HG03342 (cell line): ENCODE data around the gene SBF2.

Source experiments
- ATAC-seq: cut with Tn5 transposase; IDR thresholded peaks from one replicate; pipeline ENCODE4 v1.9.1; 2021; ENCODE audit warnings: mild to moderate bottlenecking, moderate library complexity; ENCODE audit not compliant: unreplicated experiment

Gene SBF2

DNA sequence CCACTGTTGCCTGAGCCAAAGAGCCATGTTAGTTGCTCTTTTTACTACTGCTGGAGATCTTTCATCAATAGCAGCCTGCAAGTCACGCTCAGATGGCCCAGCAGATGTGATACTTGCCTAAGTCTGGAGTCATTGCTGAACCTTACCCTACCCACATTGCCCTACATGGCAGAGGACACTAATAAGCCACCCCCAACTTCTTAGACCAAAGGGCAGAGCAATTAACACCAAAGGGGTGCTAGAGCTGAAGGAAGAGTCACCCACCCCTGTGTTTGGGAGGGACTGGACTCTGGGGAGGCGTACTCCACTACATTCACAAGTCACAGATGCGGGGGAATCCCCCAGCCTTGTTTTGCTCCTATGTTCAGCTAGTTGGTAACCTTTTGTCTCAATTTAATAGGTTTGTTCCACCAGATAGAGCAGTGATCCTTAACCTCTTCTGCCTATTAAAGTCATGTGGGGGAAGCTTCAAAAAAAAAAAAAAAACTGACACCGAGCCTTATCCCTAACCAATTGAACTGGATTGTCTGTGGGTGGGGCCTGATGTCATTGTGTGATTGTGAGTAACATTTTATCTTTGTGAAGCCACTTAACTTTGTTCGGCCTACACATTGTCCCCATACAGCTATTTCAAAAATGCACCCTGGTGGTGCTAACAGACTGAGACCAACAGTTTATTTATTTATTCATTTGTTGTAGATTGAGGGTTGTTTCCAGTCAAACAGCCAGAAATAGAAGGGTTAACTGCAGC lies 23.9 kb upstream of the SBF2 start:
- ATAC-seq: peak; percentile 57

DNA sequence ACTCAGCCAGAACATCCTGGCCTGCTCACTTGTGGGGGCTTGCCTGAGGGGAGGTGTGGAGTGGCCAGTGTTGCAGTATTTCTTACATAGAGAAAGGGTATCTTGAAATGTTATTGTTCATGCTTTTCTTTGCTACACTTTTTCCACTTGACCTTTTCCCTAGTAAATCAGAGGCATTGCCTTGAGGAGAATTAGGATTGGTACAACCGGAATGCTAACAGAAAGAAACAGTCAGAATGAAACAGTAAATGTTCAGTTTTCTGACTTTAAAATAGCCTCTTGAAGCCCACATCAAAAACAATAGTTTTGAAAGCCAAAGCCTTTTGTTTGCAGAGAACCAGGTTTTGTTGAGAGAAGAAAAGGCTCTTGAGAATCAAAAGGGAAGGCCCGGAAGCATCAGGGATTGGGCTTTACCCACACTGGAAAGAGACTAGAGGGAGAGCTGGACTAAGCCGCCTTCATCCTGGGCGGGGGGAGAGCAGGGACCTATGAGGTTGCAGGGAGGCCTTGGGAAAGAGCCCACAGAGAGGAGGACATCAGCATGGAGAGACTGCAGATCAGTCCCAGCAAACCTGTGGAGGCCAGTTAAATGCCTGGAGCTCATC lies 23.2 kb upstream of the SBF2 start:
- no peak for ATAC-seq

DNA sequence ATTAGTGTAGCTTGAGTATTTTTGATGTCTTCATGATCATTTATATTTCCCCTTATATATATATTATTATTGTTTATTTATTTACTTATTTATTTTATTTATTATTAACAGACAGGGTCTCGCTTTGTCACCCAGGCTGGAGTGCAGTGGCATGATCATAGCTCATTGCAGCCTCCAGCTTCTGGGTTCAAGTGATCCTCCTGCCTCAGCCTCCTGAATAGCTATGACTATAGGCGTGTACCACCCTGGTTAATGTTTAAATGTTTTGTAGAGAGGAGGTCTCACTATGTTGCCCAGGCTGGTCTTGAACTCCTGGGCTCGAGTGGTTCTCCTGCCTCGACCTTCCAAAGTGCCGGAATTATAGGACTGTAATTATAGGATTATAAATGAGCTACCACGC lies 21.1 kb upstream of the SBF2 start:
- ATAC-seq: no peak

DNA sequence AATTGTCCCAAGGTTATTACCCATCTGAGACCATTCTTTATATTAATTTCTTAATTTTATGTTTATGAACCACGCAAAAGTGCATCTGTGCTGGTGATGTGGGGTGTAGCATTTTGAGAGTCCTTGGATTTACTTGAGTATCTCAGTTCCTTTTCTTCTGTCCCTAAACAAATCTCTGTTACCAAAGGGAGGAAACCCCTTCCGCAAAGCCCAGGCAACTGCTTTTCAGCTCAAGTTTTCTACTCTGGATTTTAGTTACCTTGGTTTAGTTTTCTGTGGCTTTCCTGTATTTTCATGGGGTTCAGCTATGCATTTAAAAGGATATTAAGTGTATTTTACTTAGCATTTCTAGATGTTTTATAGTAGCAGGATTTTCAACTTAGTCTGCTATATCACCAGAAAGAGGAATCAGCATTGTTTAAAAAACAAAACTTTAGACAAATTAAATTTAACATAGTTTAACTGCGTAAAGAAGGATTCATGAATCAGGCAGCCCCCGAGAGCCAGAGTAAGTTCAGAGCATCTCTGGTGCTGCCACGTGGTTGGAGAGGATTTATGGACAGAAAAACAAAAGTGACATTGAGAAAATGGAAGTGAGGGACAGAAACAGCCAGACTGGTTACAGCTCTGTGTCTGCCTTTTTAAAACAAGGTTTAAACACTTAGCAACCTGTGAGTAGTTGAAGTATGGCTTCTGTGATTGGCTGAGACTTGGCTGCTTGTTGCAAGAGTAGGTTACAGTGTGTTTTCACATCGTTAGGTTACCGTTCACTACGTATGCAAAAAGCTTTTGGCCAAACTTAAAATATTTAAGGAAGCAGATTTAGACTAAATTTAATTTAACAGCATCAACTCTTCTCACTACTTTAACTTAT lies 20.4 kb upstream of the SBF2 start:
- peak; percentile 75 for ATAC-seq

DNA sequence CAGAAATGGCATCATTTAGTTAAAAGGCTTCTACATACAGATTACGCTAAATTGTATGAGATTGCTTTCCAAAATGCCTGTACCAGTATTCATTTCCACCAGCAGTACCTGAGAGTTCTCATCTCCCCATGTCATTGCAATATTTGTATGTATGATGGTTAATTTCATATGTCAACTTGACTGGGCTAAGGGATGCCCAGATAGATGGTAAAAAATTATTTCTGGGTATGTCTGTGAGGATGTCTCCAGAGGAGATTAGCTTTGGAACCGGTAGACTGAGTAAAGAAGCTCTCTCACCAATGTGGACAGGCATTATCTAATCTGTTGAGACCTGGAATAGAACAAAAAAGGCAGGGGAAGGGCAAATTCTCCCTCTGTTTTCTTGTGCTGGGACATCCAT lies 17.8 kb upstream of the SBF2 start:
- no peak for ATAC-seq

DNA sequence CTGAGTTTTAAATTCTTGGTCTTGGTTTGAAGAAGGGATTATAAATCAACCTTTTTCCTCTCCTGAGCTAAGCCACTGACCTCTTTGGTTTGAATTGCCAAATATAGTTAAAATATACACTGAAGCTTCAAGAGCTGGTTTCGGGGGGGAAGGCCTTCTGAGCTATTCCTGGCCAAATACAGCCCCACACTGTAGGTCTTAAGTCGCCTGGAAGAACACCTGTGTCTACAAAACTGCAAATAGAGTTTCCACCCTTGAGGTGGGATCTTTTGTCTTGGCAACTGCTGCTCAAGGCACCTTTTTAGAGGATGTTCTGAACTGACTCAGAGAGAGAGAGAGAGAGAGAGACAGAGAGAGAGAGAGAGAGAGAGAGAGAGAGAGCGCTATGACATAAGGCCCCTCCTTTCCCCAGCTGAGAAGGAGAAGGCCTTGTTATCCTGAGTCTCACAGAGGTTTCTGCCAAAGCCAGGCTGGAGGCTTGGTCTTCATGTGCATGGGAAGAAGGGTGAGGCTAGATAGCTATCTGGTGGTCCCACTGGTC lies 16.4 kb upstream of the SBF2 start:
- no peak for ATAC-seq

DNA sequence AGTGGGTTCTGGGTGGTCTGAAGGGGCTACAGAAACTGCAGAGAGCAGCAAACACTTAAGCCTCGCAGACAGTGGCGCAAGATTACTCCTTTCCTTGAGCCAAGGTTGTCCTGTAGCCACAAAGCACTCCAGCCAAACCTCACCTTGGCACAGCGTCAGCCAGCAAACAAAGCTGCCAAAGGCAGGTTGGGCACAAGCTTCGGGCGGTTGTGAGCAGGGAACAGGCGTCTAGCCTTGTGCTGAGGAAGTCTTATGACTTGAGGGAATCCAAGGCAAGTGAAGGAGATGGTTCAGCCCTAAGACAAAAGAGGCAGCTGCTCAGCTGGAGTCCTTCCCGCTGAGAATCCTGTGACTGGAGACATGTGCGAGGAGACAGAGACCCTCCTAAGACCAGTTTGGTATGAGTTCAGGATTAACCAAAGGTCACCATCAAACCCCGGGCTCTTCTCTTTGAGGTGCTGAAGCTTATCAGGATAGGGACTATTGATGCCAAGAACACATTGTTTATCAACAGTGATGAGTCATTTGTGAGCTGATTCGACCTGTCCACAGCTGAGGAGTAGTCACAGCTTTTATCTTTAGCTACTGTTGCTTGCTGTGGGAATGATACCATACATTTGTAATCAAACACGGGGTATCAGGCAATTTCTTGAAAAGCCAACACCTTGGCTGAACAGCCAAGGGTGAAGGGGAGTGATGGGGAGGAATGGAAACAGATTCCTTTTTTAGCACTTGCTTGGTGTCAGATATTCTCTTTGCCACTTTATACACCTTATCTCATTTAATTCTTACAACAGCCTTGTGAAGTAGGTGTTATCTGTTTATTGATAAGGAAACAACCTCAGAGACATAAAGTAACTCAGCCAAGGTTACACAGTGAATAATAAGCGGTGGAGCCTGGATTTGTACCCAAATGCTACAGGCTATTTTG lies 15.4 kb upstream of the SBF2 start:
- no peak for ATAC-seq

DNA sequence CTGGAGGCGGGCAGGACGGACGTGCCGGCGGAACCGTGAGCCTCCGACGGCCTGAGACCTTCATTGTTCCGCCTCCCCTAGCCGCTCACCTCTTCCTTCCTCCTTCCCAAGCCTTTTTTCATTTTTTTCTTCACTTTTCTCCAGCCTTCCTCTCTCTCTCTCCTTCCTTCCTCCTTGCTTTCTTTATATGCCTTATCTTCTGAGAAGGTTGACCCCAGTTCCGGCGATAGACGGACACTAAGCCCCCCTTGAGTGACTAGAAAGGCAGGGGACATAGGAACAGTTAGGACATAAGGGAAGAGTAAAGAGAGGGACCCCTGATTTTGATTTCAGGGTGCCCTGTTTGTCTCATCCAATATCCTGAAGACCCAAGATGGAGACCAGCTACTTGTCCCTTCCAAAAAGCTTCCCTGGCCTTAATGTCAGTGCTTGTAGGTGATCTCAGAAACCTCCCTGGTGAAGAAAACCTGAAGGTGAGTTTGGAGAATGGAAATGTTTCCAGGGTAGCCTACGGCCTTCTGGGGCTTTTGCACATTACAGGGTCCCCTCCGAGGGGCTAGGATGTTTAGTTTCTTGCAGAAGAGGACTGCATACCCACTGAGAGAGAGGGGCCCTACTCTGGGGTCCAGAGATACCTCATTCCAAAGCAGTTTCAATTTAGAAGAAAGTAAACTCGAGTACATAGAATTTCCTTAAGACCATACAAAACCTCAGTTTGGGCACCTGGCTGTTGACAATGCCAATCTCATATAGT lies 14.4 kb upstream of the SBF2 start:
- ATAC-seq: no peak

DNA sequence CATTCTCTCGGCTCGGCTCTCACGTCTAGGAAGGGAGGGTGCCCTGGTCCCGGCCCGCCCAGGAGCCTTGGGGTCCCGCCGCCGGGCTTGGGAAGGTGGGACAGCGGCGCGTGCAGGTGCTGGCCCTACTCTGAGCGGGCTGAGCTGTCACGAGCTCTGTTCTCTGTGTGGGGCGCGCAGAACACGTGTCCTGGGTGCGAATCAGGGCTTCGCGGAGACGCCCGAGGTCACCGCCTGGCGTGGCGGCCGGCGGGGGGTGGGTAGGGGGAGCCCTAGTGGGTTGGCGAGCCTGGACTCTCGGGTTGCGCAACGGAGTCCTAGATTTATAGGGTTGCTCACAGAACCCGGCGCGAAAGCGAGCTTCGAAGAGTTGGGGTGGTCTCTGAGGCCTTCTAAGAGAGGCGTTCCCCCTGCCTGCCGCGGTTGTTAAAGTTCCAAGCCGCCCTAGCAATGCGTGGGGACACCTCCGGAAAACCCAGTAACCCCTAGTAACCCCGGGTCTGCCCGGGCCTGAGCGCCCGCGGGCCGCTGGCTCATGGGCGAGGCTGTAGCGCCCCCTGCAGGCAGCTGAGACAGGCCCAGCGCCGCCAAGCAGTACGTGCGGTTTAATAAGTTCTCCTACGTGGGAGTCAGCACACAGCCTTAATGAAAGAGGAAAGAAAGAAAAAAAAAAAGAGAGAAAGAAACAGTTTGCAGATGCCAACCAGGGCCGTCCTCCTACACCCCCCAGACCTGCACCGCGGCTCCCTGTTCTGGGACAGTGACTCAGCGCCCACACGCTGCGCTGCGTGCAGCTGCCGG lies 13.6 kb upstream of the SBF2 start:
- peak; percentile 57 for ATAC-seq

DNA sequence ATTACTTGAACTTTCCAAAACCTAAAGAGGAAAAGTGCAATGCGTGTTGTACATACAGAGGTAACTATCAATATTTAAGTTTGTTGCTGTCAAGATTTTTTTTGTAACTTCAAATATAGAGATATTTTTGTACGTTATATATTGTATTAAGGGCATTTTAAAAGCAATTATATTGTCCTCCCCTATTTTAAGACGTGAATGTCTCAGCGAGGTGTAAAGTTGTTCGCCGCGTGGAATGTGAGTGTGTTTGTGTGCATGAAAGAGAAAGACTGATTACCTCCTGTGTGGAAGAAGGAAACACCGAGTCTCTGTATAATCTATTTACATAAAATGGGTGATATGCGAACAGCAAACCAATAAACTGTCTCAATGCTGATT lies 13.0 kb upstream of the SBF2 start:
- peak; percentile 1 for ATAC-seq

DNA sequence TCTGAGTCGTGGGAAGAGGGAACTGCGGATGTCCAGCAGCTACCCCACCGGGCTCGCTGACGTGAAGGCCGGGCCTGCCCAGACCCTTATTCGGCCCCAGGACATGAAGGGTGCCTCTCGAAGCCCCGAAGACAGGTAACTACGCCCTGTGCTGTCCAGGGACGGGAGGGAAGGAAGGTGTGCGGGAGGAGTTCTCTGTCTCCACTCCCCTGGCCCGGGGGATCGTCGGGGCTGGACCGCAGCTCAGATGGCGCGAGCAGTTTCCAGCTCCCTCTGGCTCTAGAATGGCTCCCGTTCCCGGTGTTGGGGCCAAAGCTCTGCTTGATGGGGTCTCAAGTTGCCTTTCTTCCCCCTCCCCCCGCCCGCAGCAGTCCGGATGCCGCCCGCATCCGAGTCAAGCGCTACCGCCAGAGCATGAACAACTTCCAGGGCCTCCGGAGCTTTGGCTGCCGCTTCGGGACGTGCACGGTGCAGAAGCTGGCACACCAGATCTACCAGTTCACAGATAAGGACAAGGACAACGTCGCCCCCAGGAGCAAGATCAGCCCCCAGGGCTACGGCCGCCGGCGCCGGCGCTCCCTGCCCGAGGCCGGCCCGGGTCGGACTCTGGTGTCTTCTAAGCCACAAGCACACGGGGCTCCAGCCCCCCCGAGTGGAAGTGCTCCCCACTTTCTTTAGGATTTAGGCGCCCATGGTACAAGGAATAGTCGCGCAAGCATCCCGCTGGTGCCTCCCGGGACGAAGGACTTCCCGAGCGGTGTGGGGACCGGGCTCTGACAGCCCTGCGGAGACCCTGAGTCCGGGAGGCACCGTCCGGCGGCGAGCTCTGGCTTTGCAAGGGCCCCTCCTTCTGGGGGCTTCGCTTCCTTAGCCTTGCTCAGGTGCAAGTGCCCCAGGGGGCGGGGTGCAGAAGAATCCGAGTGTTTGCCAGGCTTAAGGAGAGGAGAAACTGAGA lies 12.2 kb upstream of the SBF2 start:
- no peak for ATAC-seq

DNA sequence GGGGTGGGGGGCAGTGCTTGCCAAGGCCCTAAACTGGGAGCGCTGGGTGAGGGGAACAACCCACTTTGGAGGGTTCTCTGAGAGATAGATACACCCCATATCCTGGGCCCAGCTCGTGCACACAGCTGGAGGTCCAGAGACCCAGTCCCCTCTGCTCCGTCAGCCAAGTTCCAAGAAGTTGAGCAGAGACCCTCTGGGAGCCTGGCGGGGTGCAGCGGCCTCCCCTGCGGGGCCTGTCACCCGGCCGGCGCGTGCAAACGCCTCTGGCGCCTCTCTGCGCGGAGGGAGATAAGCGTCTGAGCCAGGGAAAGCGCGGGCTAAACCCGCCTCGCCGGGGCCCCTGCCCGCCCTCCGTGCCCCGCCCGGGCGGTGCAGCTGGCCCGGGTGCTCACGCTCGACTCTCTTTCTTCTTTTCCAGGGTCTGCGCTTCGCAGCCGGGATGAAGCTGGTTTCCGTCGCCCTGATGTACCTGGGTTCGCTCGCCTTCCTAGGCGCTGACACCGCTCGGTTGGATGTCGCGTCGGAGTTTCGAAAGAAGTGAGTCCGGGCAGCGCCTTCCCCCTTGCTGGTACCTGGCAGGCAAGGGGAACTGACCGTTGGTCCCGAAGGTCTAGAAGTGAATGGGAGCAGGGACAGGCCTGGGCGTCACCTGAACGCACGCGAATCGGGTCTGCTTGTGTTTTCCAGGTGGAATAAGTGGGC lies 11.4 kb upstream of the SBF2 start:
- ATAC-seq: no peak

DNA sequence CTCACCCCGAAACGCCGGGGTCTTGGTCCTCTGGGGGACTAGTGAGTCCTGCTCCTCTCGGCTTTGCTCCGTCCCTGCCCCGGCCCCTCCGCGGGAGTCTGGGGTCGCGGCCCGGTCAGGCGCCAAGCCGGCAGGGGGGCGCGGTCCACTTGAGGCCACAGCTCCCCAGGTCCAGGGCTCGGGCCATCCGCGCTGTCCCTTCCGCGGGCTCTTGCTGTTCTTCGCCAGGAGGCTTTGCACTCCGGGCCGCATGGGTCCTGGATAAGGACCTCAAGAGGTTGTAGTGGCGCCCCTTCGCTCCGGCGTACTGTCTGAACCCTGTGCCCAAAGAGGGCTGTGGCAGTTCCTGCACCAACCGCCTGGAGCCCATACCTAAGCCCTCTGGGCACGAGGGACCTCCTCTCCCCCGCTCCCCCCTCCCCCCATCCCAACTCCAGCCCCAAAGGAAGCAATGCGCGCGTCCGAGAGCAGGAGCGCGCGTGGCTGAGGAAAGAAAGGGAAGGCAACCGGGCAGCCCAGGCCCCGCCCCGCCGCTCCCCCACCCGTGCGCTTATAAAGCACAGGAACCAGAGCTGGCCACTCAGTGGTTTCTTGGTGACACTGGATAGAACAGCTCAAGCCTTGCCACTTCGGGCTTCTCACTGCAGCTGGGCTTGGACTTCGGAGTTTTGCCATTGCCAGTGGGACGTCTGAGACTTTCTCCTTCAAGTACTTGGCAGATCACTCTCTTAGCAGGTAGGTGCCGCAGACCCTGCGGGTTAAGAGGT lies 10.7 kb upstream of the SBF2 start, which contains the start of gene ADM:
TSS of gene ADM (plus strand) at position 579 of the 767 bp plus-strand sequence. CDS start 628 bp downstream, outside the sequence.
- no peak for ATAC-seq

DNA sequence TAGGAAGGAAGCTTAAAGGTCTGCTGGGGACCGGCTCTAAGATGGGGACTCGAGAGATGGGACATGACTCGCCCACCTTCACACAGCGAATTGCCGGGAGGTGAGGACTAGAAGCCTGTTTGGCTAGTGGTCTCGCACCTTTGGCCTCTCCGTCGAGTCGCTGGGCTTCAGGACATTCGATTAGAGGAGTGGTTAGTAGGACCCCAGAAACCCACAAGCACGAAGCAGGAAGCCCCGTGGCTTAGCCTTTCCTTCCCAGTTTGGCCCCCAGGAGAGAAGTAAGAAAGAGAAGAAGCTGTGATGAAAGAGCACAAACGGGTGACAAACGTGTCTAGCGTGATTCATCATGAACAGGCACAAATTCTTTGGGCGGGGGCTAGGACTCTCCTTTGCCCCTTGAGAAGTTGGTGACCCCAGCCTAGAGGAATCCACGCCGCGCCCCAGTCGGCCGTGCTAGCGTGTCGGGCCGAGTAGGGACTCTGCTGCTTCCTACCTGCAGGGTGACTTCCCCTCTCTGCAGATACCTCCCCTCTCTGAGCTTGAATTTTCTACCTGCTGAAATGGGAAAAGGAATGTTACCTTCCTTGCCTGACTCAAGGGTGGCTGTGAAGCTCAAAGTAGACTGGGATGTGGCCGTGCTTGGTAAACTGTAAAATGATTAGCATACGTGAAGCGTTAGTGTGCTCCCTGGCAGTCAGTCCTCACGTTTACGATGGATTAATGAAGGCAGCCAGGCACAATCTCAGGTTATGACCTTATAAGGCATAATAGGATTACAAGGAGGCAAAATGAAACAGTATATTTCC lies 9.7 kb upstream of the SBF2 start:
- ATAC-seq: no peak

DNA sequence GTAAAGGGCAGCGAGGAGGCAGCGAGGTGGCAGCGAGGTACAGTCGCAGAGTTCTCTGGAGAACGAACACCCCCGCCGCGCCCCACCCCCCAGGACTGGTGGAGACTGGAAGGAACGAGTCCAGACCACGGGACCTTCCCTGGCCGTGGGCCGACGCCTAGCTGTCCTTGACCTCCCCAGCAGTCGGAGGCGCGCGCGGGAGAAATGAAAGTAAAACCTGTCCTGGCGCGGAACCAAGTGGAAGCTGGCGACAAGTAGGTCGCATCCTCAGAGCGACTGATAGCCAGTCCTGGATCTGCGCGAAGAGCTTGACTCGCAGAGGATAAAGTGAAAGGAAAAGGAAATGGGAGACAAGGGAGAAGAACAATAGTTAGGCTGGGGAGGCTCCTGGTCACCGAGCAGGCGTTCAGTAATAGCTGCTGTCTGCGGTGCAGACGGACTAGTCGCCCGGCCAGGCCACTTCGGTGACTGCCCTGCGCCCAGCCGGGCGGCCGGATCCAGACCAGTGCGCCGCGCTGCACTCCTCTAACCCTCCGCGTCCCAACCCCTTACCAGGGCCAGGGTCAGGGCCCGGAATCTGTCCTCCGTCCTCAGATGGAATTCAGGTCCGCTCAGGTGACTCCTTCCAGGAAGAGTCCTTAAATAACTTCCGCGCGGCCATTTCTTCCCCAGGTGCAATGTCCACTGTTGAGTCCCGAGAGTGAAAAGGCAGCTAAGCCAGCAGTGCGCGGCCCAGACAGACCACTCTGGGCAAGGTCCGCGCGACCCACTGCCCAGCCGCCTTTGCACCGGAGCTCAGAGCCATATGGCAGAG lies 8.9 kb upstream of the SBF2 start:
- no peak for ATAC-seq
